AG10803 (cell line): ENCODE measurements around the gene DRD4.

Source experiments
- DNase-seq: peaks from one replicate; pipeline ENCODE4 v3.0.0; 2010; ENCODE audit warnings: low read depth
- H3K4me3 ChIP-seq: 2 replicates; pipeline ENCODE4 v1.5.1; 2011; ENCODE audit warnings: mild to moderate bottlenecking, low read length, control low read depth
- CTCF ChIP-seq: conservative IDR thresholded peaks from 2 replicates; pipeline ENCODE4 v1.5.1; 2011; ENCODE audit warnings: mild to moderate bottlenecking, low read length, control low read depth, inconsistent platforms

The DRD4 gene

GRCh38 chr11:618856-619627, 18.0 kb upstream of the DRD4 start:
- DNase-seq = no peak
- no peak overlapping the region for H3K4me3 ChIP-seq
- no peak for TF ChIP-seq CTCF

GRCh38 chr11:619628-620050, 17.4 kb upstream of the DRD4 start:
- TF ChIP-seq CTCF = no peak
- no peak overlapping the region for H3K4me3 ChIP-seq
- no peak for DNase-seq

- no peak for TF ChIP-seq CTCF
- H3K4me3 ChIP-seq = no peak overlapping the region
- DNase-seq = no peak
Observed at GRCh38 chr11:620201-620600, 16.9 kb upstream of the DRD4 start.

- H3K4me3 ChIP-seq = no peak overlapping the region
- TF ChIP-seq CTCF = no peak
- no peak for DNase-seq
Observed at GRCh38 chr11:620935-621814, 15.9 kb upstream of the DRD4 start.

GRCh38 chr11:621838-622237, 15.2 kb upstream of the DRD4 start:
- TF ChIP-seq CTCF = no peak
- no peak for DNase-seq
- H3K4me3 ChIP-seq = no peak overlapping the region

- DNase-seq = no peak
- no peak for TF ChIP-seq CTCF
Observed at GRCh38 chr11:623349-623869, 13.7 kb upstream of the DRD4 start.

More at GRCh38 chr11:623349-623869, 13.7 kb upstream of the DRD4 start:
- H3K4me3 ChIP-seq = no peak overlapping the region
